Suprapubic skin (tissue), 4 donors: Measurements from ENCODE around the gene EXOC3.

Experiments used
- POLR2A ChIP-seq, 2 donors: fragments of 450-650 bp; IDR thresholded peaks; one replicate each; pipeline ENCODE4 v1.6.1; 2017; ENCODE audit warnings: antibody characterized with exemption in 2 of 2, mild to moderate bottlenecking in 2 of 2, moderate library complexity in 2 of 2
- POLR2AphosphoS5 ChIP-seq, 3 donors: sonication (generic); formaldehyde crosslinking; IDR thresholded peaks; one replicate each; pipeline ENCODE4 v1.6.1; 2017; ENCODE audit warnings: antibody characterized with exemption in 3 of 3
- TF ChIP-seq, protein P1 (sequence below), 2 donors: fragments of 200-600 bp in 1 of 2; fragments of 450-650 bp in 1 of 2; sonication (generic) in 1 of 2; IDR thresholded peaks; one replicate each; pipeline ENCODE4 v1.5.1; 2016 to 2019; ENCODE audit warnings: antibody characterized with exemption in 2 of 2, mild to moderate bottlenecking in 1 of 2, moderate library complexity in 1 of 2

DNA sequence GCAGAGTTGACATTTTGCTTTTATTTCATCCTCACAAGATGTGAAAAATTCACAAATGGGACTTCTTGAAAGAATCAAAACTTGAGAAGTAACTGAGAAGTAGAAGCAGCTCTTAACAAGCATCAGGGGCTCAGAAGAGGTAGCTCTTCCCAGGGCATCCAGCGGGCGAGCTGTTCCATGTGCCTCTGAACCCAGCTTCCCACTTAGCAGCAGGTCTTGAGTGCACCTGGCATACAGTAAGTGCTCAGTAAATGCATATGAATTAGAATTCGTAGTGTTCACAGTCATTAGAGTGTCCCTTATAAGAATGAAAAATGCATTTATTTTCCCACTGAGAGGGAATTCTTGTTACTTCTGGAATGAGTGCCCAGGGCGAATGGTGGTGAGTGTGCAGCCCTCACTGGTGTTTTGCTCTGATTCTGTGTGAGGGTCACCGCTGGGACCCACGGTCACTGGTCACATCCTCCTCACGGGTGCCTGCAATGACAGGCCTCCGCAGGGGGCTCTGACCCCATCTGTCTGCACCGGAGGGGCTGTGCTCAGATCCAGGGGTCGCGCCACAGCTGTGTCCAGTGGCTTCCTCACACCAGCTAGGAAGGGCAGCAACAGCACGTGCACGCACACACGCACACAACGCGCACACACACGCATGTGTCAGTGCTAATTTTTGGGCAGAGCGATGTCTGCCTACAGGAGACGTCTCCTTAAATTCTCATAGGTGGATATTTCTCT is 26.9 kb downstream of the EXOC3 start:
- TF ChIP-seq, protein P1, sequence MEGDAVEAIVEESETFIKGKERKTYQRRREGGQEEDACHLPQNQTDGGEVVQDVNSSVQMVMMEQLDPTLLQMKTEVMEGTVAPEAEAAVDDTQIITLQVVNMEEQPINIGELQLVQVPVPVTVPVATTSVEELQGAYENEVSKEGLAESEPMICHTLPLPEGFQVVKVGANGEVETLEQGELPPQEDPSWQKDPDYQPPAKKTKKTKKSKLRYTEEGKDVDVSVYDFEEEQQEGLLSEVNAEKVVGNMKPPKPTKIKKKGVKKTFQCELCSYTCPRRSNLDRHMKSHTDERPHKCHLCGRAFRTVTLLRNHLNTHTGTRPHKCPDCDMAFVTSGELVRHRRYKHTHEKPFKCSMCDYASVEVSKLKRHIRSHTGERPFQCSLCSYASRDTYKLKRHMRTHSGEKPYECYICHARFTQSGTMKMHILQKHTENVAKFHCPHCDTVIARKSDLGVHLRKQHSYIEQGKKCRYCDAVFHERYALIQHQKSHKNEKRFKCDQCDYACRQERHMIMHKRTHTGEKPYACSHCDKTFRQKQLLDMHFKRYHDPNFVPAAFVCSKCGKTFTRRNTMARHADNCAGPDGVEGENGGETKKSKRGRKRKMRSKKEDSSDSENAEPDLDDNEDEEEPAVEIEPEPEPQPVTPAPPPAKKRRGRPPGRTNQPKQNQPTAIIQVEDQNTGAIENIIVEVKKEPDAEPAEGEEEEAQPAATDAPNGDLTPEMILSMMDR (IDR thresholded peaks at IDR 0.05) = no peak
- TF ChIP-seq POLR2AphosphoS5 (IDR thresholded peaks at IDR 0.05) (no peak), POLR2A (IDR thresholded peaks at IDR 0.05) (no peak)
